Activated naive CD8-positive, alpha-beta T cell treated with anti-CD3 and anti-CD28 coated beads for 36 hours (primary cell): ENCODE results near the gene DHRSX. TPM values are rescaled to one million over a fixed set of nuclear protein-coding genes. Genes with fewer than 3 reads are reported as not detected.

Source experiments
- DNase-seq: peaks from one replicate; pipeline ENCODE4 v3.0.0; 2021
- H3K27ac Mint-ChIP-seq: one replicate; pipeline ENCODE4 v1.8.0; 2022; ENCODE audit warnings: mild to moderate bottlenecking, moderate library complexity, mixed read lengths
- H3K27me3 Mint-ChIP-seq: one replicate; pipeline ENCODE4 v1.8.0; 2022; ENCODE audit warnings: mild to moderate bottlenecking, mixed read lengths
- H3K36me3 Mint-ChIP-seq: one replicate; pipeline ENCODE4 v1.8.0; 2021; ENCODE audit warnings: mild to moderate bottlenecking, mixed read lengths
- H3K4me1 Mint-ChIP-seq: one replicate; pipeline ENCODE4 v1.8.0; 2021; ENCODE audit warnings: mixed read lengths
- H3K4me3 Mint-ChIP-seq: one replicate; pipeline ENCODE4 v1.8.0; 2022; ENCODE audit warnings: mild to moderate bottlenecking, moderate library complexity, mixed read lengths
- H3K9me3 Mint-ChIP-seq: one replicate; pipeline ENCODE4 v1.8.0; 2022; ENCODE audit warnings: mixed read lengths
- total RNA-seq, 2 experiments: library from RNA; stranded (reverse); gene quantifications; one replicate each; pipeline ENCODE4 v1.2.3, GENCODE V29; 2021

DHRSX gene
- total RNA-seq, 2 experiments from 2014 or later: 18.2 to 19.7 TPM

GRCh38 chrX:2449135-2449886 lies 51.5 kb downstream of the DHRSX start:
- H3K4me3 Mint-ChIP-seq: no peak overlapping the region
- H3K36me3 Mint-ChIP-seq: peaks cover 24% of the 10 kb centered on the region
- no peak for DNase-seq
- no peaks in the 10 kb centered on the region for H3K27me3 Mint-ChIP-seq
- peaks cover 4% of the 10 kb centered on the region for H3K9me3 Mint-ChIP-seq
- no peak overlapping the region for H3K27ac Mint-ChIP-seq
- peaks cover 10% of the 10 kb centered on the region for H3K4me1 Mint-ChIP-seq

GRCh38 chrX:2447484-2447883 lies 53.3 kb downstream of the DHRSX start:
- H3K4me3 Mint-ChIP-seq: no peak overlapping the region
- DNase-seq: no peak
- H3K9me3 Mint-ChIP-seq: no peaks in the 10 kb centered on the region
- H3K4me1 Mint-ChIP-seq: peaks cover 10% of the 10 kb centered on the region
- H3K27ac Mint-ChIP-seq: no peak overlapping the region
- H3K27me3 Mint-ChIP-seq: no peaks in the 10 kb centered on the region
- peaks cover 22% of the 10 kb centered on the region for H3K36me3 Mint-ChIP-seq

- Mint-ChIP-seq H3K27me3 (no peaks in the 10 kb centered on the region), H3K4me1 (peaks cover 9% of the 10 kb centered on the region), H3K4me3 (no peak overlapping the region), H3K27ac (no peak overlapping the region), H3K9me3 (no peaks in the 10 kb centered on the region), H3K36me3 (peaks cover 18% of the 10 kb centered on the region)
- no peak for DNase-seq
Measured at GRCh38 chrX:2446815-2447214, 54.0 kb downstream of the DHRSX start.

- Mint-ChIP-seq H3K27me3 (no peaks in the 10 kb centered on the region), H3K4me3 (no peak overlapping the region), H3K4me1 (peaks cover 4% of the 10 kb centered on the region), H3K36me3 (peaks cover 24% of the 10 kb centered on the region), H3K27ac (no peak overlapping the region), H3K9me3 (peaks cover 3% of the 10 kb centered on the region)
- DNase-seq: no peak
Measured at GRCh38 chrX:2445662-2446623, 54.8 kb downstream of the DHRSX start.

- Mint-ChIP-seq H3K36me3 (peaks cover 40% of the 10 kb centered on the region), H3K4me1 (no peaks in the 10 kb centered on the region), H3K27ac (no peak overlapping the region), H3K27me3 (no peaks in the 10 kb centered on the region), H3K4me3 (no peak overlapping the region), H3K9me3 (peaks cover 13% of the 10 kb centered on the region)
- DNase-seq: no peak
Measured at GRCh38 chrX:2442694-2443093, 58.1 kb downstream of the DHRSX start.

GRCh38 chrX:2441466-2441865 lies 59.3 kb downstream of the DHRSX start:
- no peak overlapping the region for H3K4me3 Mint-ChIP-seq
- no peak for DNase-seq
- H3K27me3 Mint-ChIP-seq: no peaks in the 10 kb centered on the region
- H3K36me3 Mint-ChIP-seq: peaks cover 29% of the 10 kb centered on the region
- peaks cover 13% of the 10 kb centered on the region for H3K9me3 Mint-ChIP-seq
- no peaks in the 10 kb centered on the region for H3K4me1 Mint-ChIP-seq
- no peak overlapping the region for H3K27ac Mint-ChIP-seq

- Mint-ChIP-seq H3K36me3 (peaks cover 32% of the 10 kb centered on the region), H3K4me3 (no peak overlapping the region), H3K9me3 (peaks cover 13% of the 10 kb centered on the region), H3K27ac (no peak overlapping the region), H3K27me3 (no peaks in the 10 kb centered on the region), H3K4me1 (no peaks in the 10 kb centered on the region)
- DNase-seq: no peak
Measured at GRCh38 chrX:2439613-2440012, 61.2 kb downstream of the DHRSX start.

- H3K4me3 Mint-ChIP-seq: no peak overlapping the region
- no peaks in the 10 kb centered on the region for H3K4me1 Mint-ChIP-seq
- no peak for DNase-seq
- H3K9me3 Mint-ChIP-seq: peaks cover 9% of the 10 kb centered on the region
- no peak overlapping the region for H3K27ac Mint-ChIP-seq
- peaks cover 40% of the 10 kb centered on the region for H3K36me3 Mint-ChIP-seq
- no peaks in the 10 kb centered on the region for H3K27me3 Mint-ChIP-seq
Measured at GRCh38 chrX:2435465-2435864, 65.3 kb downstream of the DHRSX start.

- Mint-ChIP-seq H3K27ac (no peak overlapping the region), H3K4me1 (no peaks in the 10 kb centered on the region), H3K27me3 (no peaks in the 10 kb centered on the region), H3K36me3 (peaks cover 37% of the 10 kb centered on the region), H3K4me3 (no peak overlapping the region), H3K9me3 (peaks cover 5% of the 10 kb centered on the region)
- no peak for DNase-seq
Measured at GRCh38 chrX:2434270-2435163, 66.3 kb downstream of the DHRSX start.

GRCh38 chrX:2432298-2432863 lies 68.4 kb downstream of the DHRSX start:
- Mint-ChIP-seq H3K36me3 (peaks cover 47% of the 10 kb centered on the region), H3K4me3 (no peak overlapping the region), H3K27me3 (no peaks in the 10 kb centered on the region), H3K9me3 (peaks cover 11% of the 10 kb centered on the region), H3K4me1 (no peaks in the 10 kb centered on the region), H3K27ac (no peak overlapping the region)
- no peak for DNase-seq

GRCh38 chrX:2430265-2430825 lies 70.4 kb downstream of the DHRSX start:
- Mint-ChIP-seq H3K4me1 (no peaks in the 10 kb centered on the region), H3K36me3 (peaks cover 59% of the 10 kb centered on the region), H3K27me3 (no peaks in the 10 kb centered on the region)

GRCh38 chrX:2427737-2428136 lies 73.0 kb downstream of the DHRSX start:
- Mint-ChIP-seq H3K4me1 (no peaks in the 10 kb centered on the region), H3K4me3 (no peak overlapping the region), H3K9me3 (peaks cover 13% of the 10 kb centered on the region), H3K27ac (no peak overlapping the region), H3K36me3 (peaks cover 56% of the 10 kb centered on the region), H3K27me3 (no peaks in the 10 kb centered on the region)
- no peak for DNase-seq

More at GRCh38 chrX:2430265-2430825, 70.4 kb downstream of the DHRSX start:
- Mint-ChIP-seq H3K9me3 (peaks cover 15% of the 10 kb centered on the region), H3K27ac (no peak overlapping the region), H3K4me3 (no peak overlapping the region)
- no peak for DNase-seq

GRCh38 chrX:2427147-2427546 lies 73.6 kb downstream of the DHRSX start:
- peaks cover 13% of the 10 kb centered on the region for H3K9me3 Mint-ChIP-seq

GRCh38 chrX:2426289-2426882 lies 74.4 kb downstream of the DHRSX start:
- peaks cover 13% of the 10 kb centered on the region for H3K9me3 Mint-ChIP-seq
- H3K4me1 Mint-ChIP-seq: no peaks in the 10 kb centered on the region
- no peaks in the 10 kb centered on the region for H3K27me3 Mint-ChIP-seq
- no peak for DNase-seq
- no peak overlapping the region for H3K4me3 Mint-ChIP-seq
- H3K27ac Mint-ChIP-seq: no peak overlapping the region
- H3K36me3 Mint-ChIP-seq: peaks cover 55% of the 10 kb centered on the region

More at GRCh38 chrX:2427147-2427546, 73.6 kb downstream of the DHRSX start:
- Mint-ChIP-seq H3K27me3 (no peaks in the 10 kb centered on the region), H3K4me1 (no peaks in the 10 kb centered on the region), H3K27ac (no peak overlapping the region), H3K36me3 (peaks cover 52% of the 10 kb centered on the region), H3K4me3 (no peak overlapping the region)
- DNase-seq: no peak
